HepG2 (cell line): Measurements from ENCODE around the gene GJC2. TPM values are rescaled to one million over a fixed set of nuclear protein-coding genes. Genes with fewer than 3 reads are reported as not detected.
A peak's percentile ranks its signal among the peaks of the same experiment; 100 is the strongest.

Source experiments
- CREB1 ChIP-seq, 2 experiments: fragments of 450-650 bp in 1 of 2; IDR thresholded peaks; 2 replicates each; pipeline ENCODE4 v1.6.1; 2016 to 2017; ENCODE audit warnings: control low read depth in 1 of 2, mild to moderate bottlenecking in 1 of 2, missing compliant biosample characterization in 1 of 2, missing genetic modification characterization in 1 of 2
- GRHL1 ChIP-seq: sonication (generic); formaldehyde crosslinking; conservative IDR thresholded peaks from 2 replicates; pipeline ENCODE4 v1.8.0; 2022; ENCODE audit warnings: missing genetic modification reagents
- MBD4 ChIP-seq: IDR thresholded peaks from 2 replicates; pipeline ENCODE4 v1.6.1; 2012; ENCODE audit warnings: low read length, inconsistent platforms, borderline replicate concordance
- NKX3-1 ChIP-seq: sonication (generic); formaldehyde crosslinking; IDR thresholded peaks from 2 replicates; pipeline ENCODE4 v1.5.0; 2020; ENCODE audit warnings: missing genetic modification reagents
- PHF21A ChIP-seq: sonication (generic); formaldehyde crosslinking; IDR thresholded peaks from 2 replicates; pipeline ENCODE4 v1.5.0; 2020; ENCODE audit warnings: mild to moderate bottlenecking, missing genetic modification reagents
- RAD21 ChIP-seq: fragments of 450-650 bp; formaldehyde crosslinking; IDR thresholded peaks from 2 replicates; pipeline ENCODE4 v1.5.0; 2020; ENCODE audit warnings: mild to moderate bottlenecking
- RFX5 ChIP-seq: IDR thresholded peaks from 2 replicates; pipeline ENCODE4 v1.6.1; 2011; ENCODE audit warnings: low read depth, low read length, improper control_type of control experiment
- TBX2 ChIP-seq: sonication (generic); formaldehyde crosslinking; IDR thresholded peaks from 2 replicates; pipeline ENCODE4 v1.5.0; 2020; ENCODE audit warnings: missing genetic modification reagents, mild to moderate bottlenecking, borderline replicate concordance
- TP53 ChIP-seq: sonication (generic); formaldehyde crosslinking; conservative IDR thresholded peaks from 2 replicates; pipeline ENCODE4 v1.4.0; 2020; ENCODE audit warnings: missing genetic modification reagents
- YEATS2 ChIP-seq: sonication (generic); formaldehyde crosslinking; IDR thresholded peaks from 2 replicates; pipeline ENCODE4 v1.4.0; 2020; ENCODE audit warnings: missing genetic modification reagents, borderline replicate concordance
- ZC3H13 ChIP-seq: sonication (generic); formaldehyde crosslinking; IDR thresholded peaks from 2 replicates; pipeline ENCODE4 v1.8.1; 2023; ENCODE audit warnings: mild to moderate bottlenecking, missing genetic modification reagents, moderate library complexity
- ZNF142 ChIP-seq: sonication (generic); formaldehyde crosslinking; IDR thresholded peaks from 2 replicates; pipeline ENCODE4 v1.4.0; 2020; ENCODE audit warnings: missing genetic modification reagents
- ZNF784 ChIP-seq: sonication (generic); formaldehyde crosslinking; IDR thresholded peaks from 2 replicates; pipeline ENCODE4 v1.5.1; 2020; ENCODE audit warnings: missing genetic modification reagents, mild to moderate bottlenecking, borderline replicate concordance
- polyA plus RNA-seq, 8 experiments: library from polyadenylated mRNA; depleted of rRNA in 3 of 8; stranded (reverse) in 7 of 8; unstranded in 1 of 8; fragments of >200 nt; fragmentation: Illumina TruSeq in 4 of 8; extraction: Trizol in 4 of 8; gene quantifications; 2 replicates each; pipeline versions ENCODE4 v1.2.1 to v1.2.3, GENCODE V29; 2011 to 2016; ENCODE audit warnings: low read depth in 4 of 8, missing spikeins in 1 of 8, mixed read lengths in 1 of 8; ENCODE audit not compliant: insufficient read depth in 1 of 8
- total RNA-seq, 5 experiments: library from RNA; depleted of rRNA; stranded (reverse); fragments of >200 nt; fragmentation: Illumina TruSeq; extraction: Trizol; gene quantifications; 2 replicates each; pipeline ENCODE4 v1.2.3, GENCODE V29; 2016; ENCODE audit warnings: low read depth in 1 of 5
- TF ChIP-seq, protein P1 (sequence below): sonication (generic); formaldehyde crosslinking; conservative IDR thresholded peaks from 2 replicates; pipeline ENCODE4 v1.4.0; 2020; ENCODE audit warnings: missing genetic modification reagents
- TF ChIP-seq, protein P2 (sequence below): sonication (generic); formaldehyde crosslinking; IDR thresholded peaks from 2 replicates; pipeline ENCODE4 v1.5.0; 2020; ENCODE audit warnings: mild to moderate bottlenecking, missing genetic modification reagents

GJC2 gene
- total and polyA plus RNA-seq, 2 of the 13 experiments (the other 11 are each of a cell fraction or from before 2014, with no cell fraction given), result 1.6 to 3.8 TPM

DNA sequence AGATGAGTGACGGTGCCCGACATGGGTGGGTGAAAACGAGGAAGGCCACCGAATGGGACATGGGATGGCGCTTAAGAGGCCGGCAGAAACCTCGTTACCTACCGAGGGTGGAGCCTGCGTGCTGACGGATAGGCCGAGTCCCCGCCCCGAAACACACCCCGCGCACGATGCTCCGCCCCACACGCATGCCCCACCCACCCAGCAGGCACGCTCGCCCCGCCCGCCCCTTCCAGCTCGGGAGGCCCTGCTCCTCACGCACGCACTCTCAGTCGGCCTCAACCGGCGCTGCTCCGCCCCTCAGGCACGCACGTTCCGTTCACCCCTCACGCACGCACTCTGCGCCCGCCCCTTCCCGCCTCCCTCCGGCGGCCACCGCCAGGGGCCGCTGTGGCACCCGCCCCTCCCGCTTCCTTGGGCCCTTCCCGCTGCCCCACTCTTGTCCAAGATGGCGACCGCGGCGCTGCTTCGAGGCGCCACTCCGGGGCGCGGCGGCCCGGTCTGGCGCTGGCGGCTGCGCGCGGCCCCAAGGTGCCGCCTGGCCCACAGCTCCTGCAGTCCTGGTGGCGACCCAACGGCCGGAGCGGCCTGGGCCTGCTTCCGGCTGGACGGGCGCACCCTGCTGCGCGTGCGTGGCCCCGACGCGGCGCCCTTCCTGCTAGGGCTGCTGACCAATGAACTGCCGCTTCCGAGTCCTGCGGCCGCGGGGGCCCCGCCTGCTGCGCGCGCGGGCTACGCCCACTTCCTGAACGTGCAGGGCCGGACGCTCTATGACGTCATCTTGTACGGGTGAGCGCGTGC, 15.8 kb downstream of the GJC2 start, which contains the start of gene IBA57 (continued):
- TF ChIP-seq PHF21A (peak; percentile 81; the same call in 1 of the 2 replicates), YEATS2 (CRISPR knock-in tag) (peak; percentile 65), NKX3-1 (no peak), ZNF142 (CRISPR knock-in tag) (peak; percentile 63; the same call in 1 of the 2 replicates), ZC3H13 (CRISPR knock-in tag) (peak; percentile 82; the same call in 1 of the 2 replicates), RAD21 (CRISPR knock-in tag) (peak; percentile 77), RFX5 (peak; percentile 68), ZNF784 (CRISPR knock-in tag) (peak; percentile 51; the same call in 1 of the 2 replicates), TP53 (CRISPR knock-in tag) (no peak), GRHL1 (no peak), CREB1 (IDR thresholded peaks at IDR 0.05) (peak; percentile 99), CREB1 (CRISPR knock-in tag; IDR thresholded peaks at IDR 0.05) (peak; percentile 89), TBX2 (CRISPR knock-in tag) (peak; percentile 5; the same call in 1 of the 2 replicates), MBD4 (no peak)
- TF ChIP-seq, protein P1, sequence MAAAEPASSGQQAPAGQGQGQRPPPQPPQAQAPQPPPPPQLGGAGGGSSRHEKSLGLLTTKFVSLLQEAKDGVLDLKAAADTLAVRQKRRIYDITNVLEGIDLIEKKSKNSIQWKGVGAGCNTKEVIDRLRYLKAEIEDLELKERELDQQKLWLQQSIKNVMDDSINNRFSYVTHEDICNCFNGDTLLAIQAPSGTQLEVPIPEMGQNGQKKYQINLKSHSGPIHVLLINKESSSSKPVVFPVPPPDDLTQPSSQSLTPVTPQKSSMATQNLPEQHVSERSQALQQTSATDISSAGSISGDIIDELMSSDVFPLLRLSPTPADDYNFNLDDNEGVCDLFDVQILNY (CRISPR knock-in tag), result peak; percentile 71; the same call in 1 of the 2 replicates
- TF ChIP-seq, protein P2, sequence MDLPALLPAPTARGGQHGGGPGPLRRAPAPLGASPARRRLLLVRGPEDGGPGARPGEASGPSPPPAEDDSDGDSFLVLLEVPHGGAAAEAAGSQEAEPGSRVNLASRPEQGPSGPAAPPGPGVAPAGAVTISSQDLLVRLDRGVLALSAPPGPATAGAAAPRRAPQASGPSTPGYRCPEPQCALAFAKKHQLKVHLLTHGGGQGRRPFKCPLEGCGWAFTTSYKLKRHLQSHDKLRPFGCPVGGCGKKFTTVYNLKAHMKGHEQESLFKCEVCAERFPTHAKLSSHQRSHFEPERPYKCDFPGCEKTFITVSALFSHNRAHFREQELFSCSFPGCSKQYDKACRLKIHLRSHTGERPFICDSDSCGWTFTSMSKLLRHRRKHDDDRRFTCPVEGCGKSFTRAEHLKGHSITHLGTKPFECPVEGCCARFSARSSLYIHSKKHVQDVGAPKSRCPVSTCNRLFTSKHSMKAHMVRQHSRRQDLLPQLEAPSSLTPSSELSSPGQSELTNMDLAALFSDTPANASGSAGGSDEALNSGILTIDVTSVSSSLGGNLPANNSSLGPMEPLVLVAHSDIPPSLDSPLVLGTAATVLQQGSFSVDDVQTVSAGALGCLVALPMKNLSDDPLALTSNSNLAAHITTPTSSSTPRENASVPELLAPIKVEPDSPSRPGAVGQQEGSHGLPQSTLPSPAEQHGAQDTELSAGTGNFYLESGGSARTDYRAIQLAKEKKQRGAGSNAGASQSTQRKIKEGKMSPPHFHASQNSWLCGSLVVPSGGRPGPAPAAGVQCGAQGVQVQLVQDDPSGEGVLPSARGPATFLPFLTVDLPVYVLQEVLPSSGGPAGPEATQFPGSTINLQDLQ, result peak; percentile 84; the same call in 1 of the 2 replicates
